ENCODE data around the gene CGREF1.
A peak's percentile ranks its signal among the peaks of the same experiment; 100 is the strongest.

CGREF1 gene

DNA sequence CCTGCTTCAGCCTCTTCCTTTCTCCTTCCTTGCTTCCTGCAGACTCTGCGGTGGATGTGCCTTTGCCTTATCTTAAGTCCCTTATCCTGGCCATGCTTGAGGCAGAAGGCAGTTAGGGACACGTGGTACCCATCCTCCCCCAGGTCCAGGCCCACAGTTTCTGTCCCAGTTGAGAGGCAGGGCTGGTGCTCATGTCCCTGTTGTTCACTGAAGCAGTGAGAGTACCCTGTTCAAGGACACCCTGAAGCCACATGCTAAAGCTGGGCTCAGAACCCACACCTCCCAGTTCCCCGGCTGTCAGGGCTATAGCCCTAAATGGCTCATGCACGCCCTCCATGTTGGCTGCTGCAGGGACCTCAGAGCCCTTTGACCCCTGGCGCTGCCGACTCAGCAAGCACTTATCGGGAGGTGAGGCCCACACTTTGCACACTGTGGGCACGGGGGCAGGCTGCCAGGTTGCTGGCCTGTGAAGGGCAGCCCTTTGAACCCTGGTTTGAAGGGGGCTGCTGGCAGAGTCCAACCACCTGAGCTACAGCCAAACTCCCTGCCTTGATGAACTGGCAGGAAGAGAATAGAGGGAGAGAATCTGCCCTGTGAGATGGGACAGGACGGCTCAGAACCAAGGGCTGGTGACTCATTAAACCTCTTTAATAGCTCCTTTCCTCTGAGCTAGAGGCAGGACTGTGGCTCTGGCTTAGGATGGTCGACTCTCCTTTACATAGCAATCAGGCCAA, 26.1 kb downstream of the CGREF1 start:
- peaks cover 17% of the 10 kb centered on the region for H3K4me1 Mint-ChIP-seq (ENCODE audit: low read depth)
- no peak for DNase-seq (ENCODE audit: low spot score)
- H3K36me3 Mint-ChIP-seq (ENCODE audit: low read depth), result peaks cover 2% of the 10 kb centered on the region
- no peaks in the 10 kb centered on the region for H3K27me3 Mint-ChIP-seq (ENCODE audit: low read depth)
- H3K27ac Mint-ChIP-seq, result no peak overlapping the region
- H3K9me3 Mint-ChIP-seq, result no peaks in the 10 kb centered on the region
- no peak overlapping the region for H3K4me3 Mint-ChIP-seq

- no peak for DNase-seq (ENCODE audit: low spot score)
- Mint-ChIP-seq H3K27ac (no peak overlapping the region), H3K36me3 (ENCODE audit: low read depth) (peaks cover 2% of the 10 kb centered on the region), H3K27me3 (ENCODE audit: low read depth) (no peaks in the 10 kb centered on the region), H3K4me1 (ENCODE audit: low read depth) (peaks cover 23% of the 10 kb centered on the region), H3K9me3 (no peaks in the 10 kb centered on the region), H3K4me3 (no peak overlapping the region)
Measured at GRCh38 chr2:27091746-27092695, 26.9 kb downstream of the CGREF1 start.

DNA sequence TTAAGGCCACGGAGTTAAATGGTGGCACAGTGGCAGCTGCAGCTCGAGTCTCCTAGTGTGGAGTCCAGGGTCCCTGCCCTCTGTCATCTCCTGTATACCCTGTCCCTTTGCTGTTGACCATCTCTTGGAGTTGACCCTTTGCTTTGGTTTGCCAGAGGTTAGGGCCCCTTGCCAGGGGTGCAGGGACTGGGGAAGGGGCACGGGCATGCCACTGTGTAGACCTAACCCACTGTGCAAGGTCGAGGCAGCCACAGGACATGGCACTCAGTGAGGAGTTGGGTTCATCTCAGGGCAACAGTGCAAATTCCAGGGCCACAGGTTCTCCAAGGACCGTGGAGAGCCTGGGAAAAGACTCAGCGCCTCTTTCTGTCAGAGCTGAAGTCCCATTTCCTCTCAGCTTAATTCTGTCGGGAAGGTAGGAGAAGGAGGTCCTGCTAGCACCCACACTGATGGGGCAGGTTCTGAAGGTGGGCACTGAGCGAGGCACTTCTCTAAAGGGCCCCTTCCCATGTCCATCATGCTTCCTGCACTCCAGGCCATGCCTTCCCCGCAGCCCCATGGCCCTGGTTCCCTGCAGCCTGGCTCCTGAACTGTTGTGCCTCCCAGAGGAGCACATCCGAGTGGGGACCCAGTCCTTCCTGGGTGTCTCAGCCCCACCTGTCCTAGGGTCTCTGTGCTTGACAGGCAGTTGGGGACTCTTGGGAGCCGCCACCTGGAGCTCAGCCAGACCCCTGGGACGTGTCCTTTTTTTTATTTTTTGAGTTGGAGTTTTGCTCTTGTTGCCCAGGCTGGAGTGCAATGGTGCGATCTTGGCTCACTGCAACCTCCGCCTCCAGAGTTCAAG, 29.6 kb downstream of the CGREF1 start:
- no peak for DNase-seq (ENCODE audit: low spot score)
- Mint-ChIP-seq H3K9me3 (no peaks in the 10 kb centered on the region), H3K4me3 (no peak overlapping the region), H3K36me3 (ENCODE audit: low read depth) (peaks cover 2% of the 10 kb centered on the region), H3K27me3 (ENCODE audit: low read depth) (no peaks in the 10 kb centered on the region), H3K4me1 (ENCODE audit: low read depth) (peaks cover 24% of the 10 kb centered on the region), H3K27ac (no peak overlapping the region)

DNA sequence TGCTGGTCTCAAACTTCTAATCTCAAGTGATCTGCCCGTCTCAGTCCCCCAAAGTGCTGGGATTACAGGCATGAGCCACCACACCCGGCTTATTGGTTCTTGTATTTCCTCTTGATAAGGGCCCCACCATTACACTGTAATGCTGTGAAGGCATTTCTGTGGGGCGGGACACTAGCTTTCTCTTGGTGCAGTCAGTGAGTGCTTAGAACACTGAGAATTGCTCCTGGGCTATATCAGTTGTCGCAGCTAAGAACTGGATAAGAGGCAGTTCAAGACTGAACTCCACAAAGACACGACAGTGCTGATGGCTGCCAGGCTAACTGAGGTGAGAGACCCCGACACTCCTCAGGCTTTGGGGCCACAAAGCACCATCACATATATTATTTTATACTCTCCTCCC, 30.3 kb downstream of the CGREF1 start:
- H3K4me3 Mint-ChIP-seq, result peak overlapping the region; percentile 18

DNA sequence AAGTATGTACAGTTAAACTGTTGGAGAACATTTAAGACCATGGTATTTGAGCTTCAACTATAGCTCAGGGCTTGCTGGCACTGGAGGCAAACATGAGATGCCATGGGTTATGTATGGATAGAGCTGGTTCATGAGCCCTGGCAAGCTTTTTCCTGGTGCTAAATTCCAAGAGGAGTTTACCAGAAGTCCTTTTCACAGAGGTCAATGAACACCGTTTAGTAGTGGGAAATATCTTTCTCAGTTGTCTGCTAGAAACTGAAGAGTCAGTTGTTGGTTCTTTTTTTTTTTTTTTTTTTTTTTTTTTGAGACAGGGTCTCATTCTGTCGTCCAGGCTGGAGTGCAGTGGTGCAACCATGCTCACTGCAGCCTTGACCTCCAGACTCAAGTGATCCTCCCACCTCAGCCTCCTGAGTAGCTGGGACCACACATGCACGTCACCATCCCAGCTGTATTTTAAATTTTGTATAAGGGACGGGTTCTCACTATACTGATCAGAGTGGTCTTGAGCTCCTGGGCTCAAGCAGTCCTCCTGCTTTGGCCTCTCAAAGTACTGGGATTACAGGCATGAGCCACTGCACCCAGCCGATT, 31.0 kb downstream of the CGREF1 start:
- peak overlapping the region; percentile 91 for H3K4me3 Mint-ChIP-seq

More for the DNA sequence above, 30.3 kb downstream of the CGREF1 start:
- Mint-ChIP-seq H3K9me3 (no peaks in the 10 kb centered on the region), H3K36me3 (ENCODE audit: low read depth) (peaks cover 2% of the 10 kb centered on the region), H3K27me3 (ENCODE audit: low read depth) (no peaks in the 10 kb centered on the region), H3K4me1 (ENCODE audit: low read depth) (peaks cover 28% of the 10 kb centered on the region), H3K27ac (no peak overlapping the region)
- no peak for DNase-seq (ENCODE audit: low spot score)

GRCh38 chr2:27086724-27087593, 32.0 kb downstream of the CGREF1 start, which contains the start of gene KHK:
Gene KHK (plus strand): TSS chr2:27086772. CDS start chr2:27087260, 488 bp downstream.
- peaks cover 2% of the 10 kb centered on the region for H3K36me3 Mint-ChIP-seq (ENCODE audit: low read depth)
- no peaks in the 10 kb centered on the region for H3K9me3 Mint-ChIP-seq
- no peaks in the 10 kb centered on the region for H3K27me3 Mint-ChIP-seq (ENCODE audit: low read depth)
- peaks cover 28% of the 10 kb centered on the region for H3K4me1 Mint-ChIP-seq (ENCODE audit: low read depth)
- DNase-seq (ENCODE audit: low spot score), result no peak
- H3K27ac Mint-ChIP-seq, result peak within 1 kb of the TSS; percentile 88
- H3K4me3 Mint-ChIP-seq, result peak within 1 kb of the TSS; percentile 91

More for the DNA sequence above, 31.0 kb downstream of the CGREF1 start:
- H3K27me3 Mint-ChIP-seq (ENCODE audit: low read depth), result no peaks in the 10 kb centered on the region
- no peak overlapping the region for H3K27ac Mint-ChIP-seq
- H3K4me1 Mint-ChIP-seq (ENCODE audit: low read depth), result peaks cover 28% of the 10 kb centered on the region
- DNase-seq (ENCODE audit: low spot score), result no peak
- H3K9me3 Mint-ChIP-seq, result no peaks in the 10 kb centered on the region
- peaks cover 2% of the 10 kb centered on the region for H3K36me3 Mint-ChIP-seq (ENCODE audit: low read depth)

DNA sequence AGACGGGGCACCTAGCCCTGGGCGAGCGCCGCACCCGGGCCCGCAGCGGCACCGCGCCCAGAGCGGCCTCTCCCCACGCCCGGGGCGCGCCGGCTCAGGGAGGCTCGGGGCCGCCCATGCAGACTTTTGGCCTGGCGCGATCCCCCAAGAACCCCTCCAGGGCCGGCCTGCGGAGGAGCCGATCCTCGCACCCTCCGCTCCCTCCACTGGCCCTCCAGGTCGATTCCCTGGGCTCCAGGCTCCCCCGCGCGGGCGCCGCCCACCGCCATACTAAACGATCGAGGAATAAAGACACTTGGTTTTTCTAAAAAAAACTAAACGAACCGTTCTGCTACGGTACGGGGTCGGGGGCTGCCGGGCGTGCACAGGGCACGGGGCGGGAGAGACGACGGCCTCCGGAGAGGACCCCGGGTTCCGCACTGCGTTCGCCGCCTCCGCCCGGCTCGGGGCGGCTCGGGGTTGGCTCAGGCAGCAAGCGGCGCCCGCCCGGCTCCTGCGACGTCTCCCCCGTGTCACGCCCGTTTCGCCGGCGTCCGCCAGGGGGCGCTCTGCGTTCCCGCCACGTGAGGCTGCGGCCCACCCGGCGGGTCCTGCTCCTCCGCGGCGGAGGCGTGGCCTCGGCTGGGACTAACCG, 32.7 kb downstream of the CGREF1 start:
- H3K27me3 Mint-ChIP-seq (ENCODE audit: low read depth), result no peaks in the 10 kb centered on the region
- DNase-seq (ENCODE audit: low spot score), result peak; percentile 99
- H3K36me3 Mint-ChIP-seq (ENCODE audit: low read depth), result peaks cover 4% of the 10 kb centered on the region
- H3K4me3 Mint-ChIP-seq, result peak overlapping the region; percentile 84
- no peaks in the 10 kb centered on the region for H3K9me3 Mint-ChIP-seq
- peaks cover 34% of the 10 kb centered on the region for H3K4me1 Mint-ChIP-seq (ENCODE audit: low read depth)
- H3K27ac Mint-ChIP-seq, result peak overlapping the region; percentile 88

- DNase-seq (ENCODE audit: low spot score), result peak; percentile 51
- peaks cover 39% of the 10 kb centered on the region for H3K4me1 Mint-ChIP-seq (ENCODE audit: low read depth)
- H3K9me3 Mint-ChIP-seq, result no peaks in the 10 kb centered on the region
- peak overlapping the region; percentile 84 for H3K4me3 Mint-ChIP-seq
- H3K36me3 Mint-ChIP-seq (ENCODE audit: low read depth), result peaks cover 4% of the 10 kb centered on the region
- peak overlapping the region; percentile 73 for H3K27ac Mint-ChIP-seq
- no peaks in the 10 kb centered on the region for H3K27me3 Mint-ChIP-seq (ENCODE audit: low read depth)
Measured at GRCh38 chr2:27085673-27086089, 33.2 kb downstream of the CGREF1 start.

- H3K27me3 Mint-ChIP-seq (ENCODE audit: low read depth), result no peaks in the 10 kb centered on the region
- no peak for DNase-seq (ENCODE audit: low spot score)
- peaks cover 4% of the 10 kb centered on the region for H3K36me3 Mint-ChIP-seq (ENCODE audit: low read depth)
- peak overlapping the region; percentile 84 for H3K4me3 Mint-ChIP-seq
- H3K27ac Mint-ChIP-seq, result peak overlapping the region; percentile 73
- no peaks in the 10 kb centered on the region for H3K9me3 Mint-ChIP-seq
- peaks cover 43% of the 10 kb centered on the region for H3K4me1 Mint-ChIP-seq (ENCODE audit: low read depth)
Measured at GRCh38 chr2:27085062-27085672, 33.8 kb downstream of the CGREF1 start.

- Mint-ChIP-seq H3K27ac (peak overlapping the region; percentile 41), H3K27me3 (ENCODE audit: low read depth) (no peaks in the 10 kb centered on the region), H3K9me3 (no peaks in the 10 kb centered on the region), H3K4me1 (ENCODE audit: low read depth) (peaks cover 42% of the 10 kb centered on the region), H3K36me3 (ENCODE audit: low read depth) (peaks cover 4% of the 10 kb centered on the region), H3K4me3 (peak overlapping the region; percentile 84)
- DNase-seq (ENCODE audit: low spot score), result no peak
Measured at GRCh38 chr2:27084297-27085061, 34.4 kb downstream of the CGREF1 start.

All from T-helper 2 cell treated with Interferon-gamma antibody and Interleukin-4, amounts not matched to agents 5 μg/mL and 100 μg/mL, for 36 hours (primary cell).